GM12878 (cell line): ENCODE measurements around the gene ORAI1. TPM values are rescaled to one million over a fixed set of nuclear protein-coding genes. Genes with fewer than 3 reads are reported as not detected.

Experiments used
- BCL11A ChIP-seq: IDR thresholded peaks from 2 replicates; pipeline ENCODE4 v1.6.1; 2011; ENCODE audit warnings: low read depth, low read length
- BHLHE40 ChIP-seq, 2 experiments: fragments of 450-650 bp in 1 of 2; IDR thresholded peaks; 2 replicates each; pipeline ENCODE4 v1.6.1; 2011 to 2017; ENCODE audit warnings: low read depth in 2 of 2, borderline replicate concordance in 1 of 2, improper control_type of control experiment in 1 of 2, low read length in 1 of 2, mild to moderate bottlenecking in 1 of 2
- DPF2 ChIP-seq: fragments of 450-650 bp; IDR thresholded peaks from 2 replicates; pipeline ENCODE4 v1.6.1; 2017; ENCODE audit warnings: mild to moderate bottlenecking
- IRF4 ChIP-seq: IDR thresholded peaks from 2 replicates; pipeline ENCODE4 v1.6.1; 2011; ENCODE audit warnings: low read depth, low read length
- NFIC ChIP-seq: IDR thresholded peaks from 2 replicates; pipeline ENCODE4 v1.6.1; 2012; ENCODE audit warnings: low read depth, mild to moderate bottlenecking, inconsistent platforms, low read length, moderate library complexity
- NR2F1 ChIP-seq: fragments of 450-650 bp; conservative IDR thresholded peaks from 2 replicates; pipeline ENCODE4 v1.6.1; 2017; ENCODE audit warnings: mild to moderate bottlenecking
- POLR2AphosphoS5 ChIP-seq: IDR thresholded peaks from 2 replicates; pipeline ENCODE4 v1.6.1; 2011; ENCODE audit warnings: mild to moderate bottlenecking, low read length, inconsistent platforms
- SIN3A ChIP-seq: IDR thresholded peaks from 2 replicates; pipeline ENCODE4 v1.6.1; 2012; ENCODE audit warnings: low read depth, low read length, improper control_type of control experiment
- SMC3 ChIP-seq: IDR thresholded peaks from 2 replicates; pipeline ENCODE4 v1.6.1; 2011; ENCODE audit warnings: low read length, improper control_type of control experiment, borderline replicate concordance
- SP1 ChIP-seq: IDR thresholded peaks from one replicate; pipeline ENCODE4 v1.6.1; 2011; ENCODE audit warnings: low read depth, low read length
- SPI1 ChIP-seq: IDR thresholded peaks from 2 replicates; pipeline ENCODE4 v1.6.1; 2011; ENCODE audit warnings: low read depth, mild to moderate bottlenecking, low read length, moderate library complexity, borderline replicate concordance; ENCODE audit not compliant: insufficient read depth
- TCF12 ChIP-seq: IDR thresholded peaks from 2 replicates; pipeline ENCODE4 v1.6.1; 2011; ENCODE audit warnings: low read depth, mild to moderate bottlenecking, low read length
- ZBED1 ChIP-seq: IDR thresholded peaks from 2 replicates; pipeline ENCODE4 v1.6.1; 2016; ENCODE audit warnings: borderline replicate concordance
- ZNF384 ChIP-seq: IDR thresholded peaks from 2 replicates; pipeline ENCODE4 v1.6.1; 2012; ENCODE audit warnings: low read depth, mild to moderate bottlenecking, low read length, improper control_type of control experiment, borderline replicate concordance
- polyA plus RNA-seq, 11 experiments: library from polyadenylated mRNA; depleted of rRNA in 4 of 11; unstranded in 6 of 11; stranded (reverse) in 5 of 11; fragments of >200 nt; fragmentation: Nextera tagmentation in 4 of 11; fragmentation: Illumina TruSeq in 1 of 11; extraction: Ambion mirVana in 4 of 11; extraction: Trizol in 1 of 11; gene quantifications; 1 replicate in 1 of 11; 2 replicates in 10 of 11; pipeline versions ENCODE4 v1.2.1 to v1.2.3, GENCODE V29; 2011 to 2016; ENCODE audit warnings: inconsistent platforms in 2 of 11, missing spikeins in 2 of 11, low read depth in 1 of 11
- total RNA-seq, 4 experiments: library from RNA; depleted of rRNA in 3 of 4; stranded (reverse); fragments of >200 nt in 3 of 4; fragmentation: Illumina TruSeq in 1 of 4; extraction: Trizol in 1 of 4; gene quantifications; 2 replicates each; pipeline versions ENCODE4 v1.2.1 to v1.2.3, GENCODE V29; 2013 to 2021
- TF ChIP-seq, protein P1 (sequence below): fragments of 450-650 bp; formaldehyde crosslinking; IDR thresholded peaks from 2 replicates; pipeline ENCODE4 v1.5.0; 2022; ENCODE audit warnings: mild to moderate bottlenecking, missing genetic modification characterization
- TF ChIP-seq, protein P2 (sequence below): fragments of 450-650 bp; IDR thresholded peaks from 2 replicates; pipeline ENCODE4 v1.6.1; 2016; ENCODE audit warnings: mild to moderate bottlenecking
- TF ChIP-seq, protein P3 (sequence below): IDR thresholded peaks from 2 replicates; pipeline ENCODE4 v1.6.1; 2012; ENCODE audit warnings: low read depth, low read length, improper control_type of control experiment
- TF ChIP-seq, protein P4 (sequence below): IDR thresholded peaks from 2 replicates; pipeline ENCODE4 v1.6.1; 2011; ENCODE audit warnings: borderline replicate concordance, low read depth, mild to moderate bottlenecking, moderate library complexity, low read length; ENCODE audit not compliant: insufficient read depth, poor library complexity, severe bottlenecking
- TF ChIP-seq, protein P5 (sequence below): fragments of 450-650 bp; IDR thresholded peaks from 2 replicates; pipeline ENCODE4 v1.6.1; 2014; ENCODE audit warnings: mild to moderate bottlenecking
- TF ChIP-seq, protein P6 (sequence below): fragments of 450-650 bp; IDR thresholded peaks from 2 replicates; pipeline ENCODE4 v1.6.1; 2017; ENCODE audit warnings: mild to moderate bottlenecking, low read depth, inconsistent platforms; ENCODE audit not compliant: poor library complexity, severe bottlenecking

Gene ORAI1
- total and polyA plus RNA-seq, 10 of the 15 experiments (the other 5 are each of a cell fraction or from before 2014, with no cell fraction given), result 5.5 to 33.1 (median 11.8) TPM

DNA sequence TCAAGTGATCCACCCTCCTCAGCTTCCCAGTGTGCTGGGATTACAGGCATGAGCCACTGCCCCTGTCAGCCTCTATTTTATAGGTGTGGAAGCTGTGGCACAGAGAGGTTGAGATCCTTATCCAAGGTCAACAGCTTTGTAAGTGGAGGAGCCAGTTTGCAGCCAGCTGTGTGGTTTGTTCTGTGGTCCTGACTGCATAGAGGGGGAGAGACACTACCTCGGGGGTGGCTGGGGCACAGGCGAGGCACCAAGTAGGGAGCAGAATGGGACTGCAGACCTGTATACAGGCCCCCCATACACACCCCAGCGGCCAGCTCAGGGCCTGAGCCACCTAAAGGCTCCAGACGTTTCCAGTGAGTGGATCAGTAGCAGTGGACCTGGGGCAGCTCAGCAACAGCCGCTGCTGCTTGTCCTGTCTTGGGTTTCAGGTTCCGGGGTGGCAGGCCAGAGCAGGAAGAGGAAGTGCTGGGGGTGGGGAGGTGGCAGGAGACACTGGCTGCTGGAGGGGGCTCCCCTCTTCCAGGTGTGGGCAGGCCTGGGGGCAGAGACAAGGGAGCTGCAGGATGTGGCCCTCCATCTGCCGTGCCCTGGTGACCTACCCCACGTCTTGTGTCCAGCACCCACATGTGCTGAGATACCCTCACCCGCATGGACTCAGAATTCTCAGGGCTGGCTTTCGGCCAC lies 11.0 kb downstream of the ORAI1 start (continued):
- TF ChIP-seq, protein P1, sequence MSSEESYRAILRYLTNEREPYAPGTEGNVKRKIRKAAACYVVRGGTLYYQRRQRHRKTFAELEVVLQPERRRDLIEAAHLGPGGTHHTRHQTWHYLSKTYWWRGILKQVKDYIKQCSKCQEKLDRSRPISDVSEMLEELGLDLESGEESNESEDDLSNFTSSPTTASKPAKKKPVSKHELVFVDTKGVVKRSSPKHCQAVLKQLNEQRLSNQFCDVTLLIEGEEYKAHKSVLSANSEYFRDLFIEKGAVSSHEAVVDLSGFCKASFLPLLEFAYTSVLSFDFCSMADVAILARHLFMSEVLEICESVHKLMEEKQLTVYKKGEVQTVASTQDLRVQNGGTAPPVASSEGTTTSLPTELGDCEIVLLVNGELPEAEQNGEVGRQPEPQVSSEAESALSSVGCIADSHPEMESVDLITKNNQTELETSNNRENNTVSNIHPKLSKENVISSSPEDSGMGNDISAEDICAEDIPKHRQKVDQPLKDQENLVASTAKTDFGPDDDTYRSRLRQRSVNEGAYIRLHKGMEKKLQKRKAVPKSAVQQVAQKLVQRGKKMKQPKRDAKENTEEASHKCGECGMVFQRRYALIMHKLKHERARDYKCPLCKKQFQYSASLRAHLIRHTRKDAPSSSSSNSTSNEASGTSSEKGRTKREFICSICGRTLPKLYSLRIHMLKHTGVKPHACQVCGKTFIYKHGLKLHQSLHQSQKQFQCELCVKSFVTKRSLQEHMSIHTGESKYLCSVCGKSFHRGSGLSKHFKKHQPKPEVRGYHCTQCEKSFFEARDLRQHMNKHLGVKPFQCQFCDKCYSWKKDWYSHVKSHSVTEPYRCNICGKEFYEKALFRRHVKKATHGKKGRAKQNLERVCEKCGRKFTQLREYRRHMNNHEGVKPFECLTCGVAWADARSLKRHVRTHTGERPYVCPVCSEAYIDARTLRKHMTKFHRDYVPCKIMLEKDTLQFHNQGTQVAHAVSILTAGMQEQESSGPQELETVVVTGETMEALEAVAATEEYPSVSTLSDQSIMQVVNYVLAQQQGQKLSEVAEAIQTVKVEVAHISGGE, result no peak
- TF ChIP-seq, protein P2, sequence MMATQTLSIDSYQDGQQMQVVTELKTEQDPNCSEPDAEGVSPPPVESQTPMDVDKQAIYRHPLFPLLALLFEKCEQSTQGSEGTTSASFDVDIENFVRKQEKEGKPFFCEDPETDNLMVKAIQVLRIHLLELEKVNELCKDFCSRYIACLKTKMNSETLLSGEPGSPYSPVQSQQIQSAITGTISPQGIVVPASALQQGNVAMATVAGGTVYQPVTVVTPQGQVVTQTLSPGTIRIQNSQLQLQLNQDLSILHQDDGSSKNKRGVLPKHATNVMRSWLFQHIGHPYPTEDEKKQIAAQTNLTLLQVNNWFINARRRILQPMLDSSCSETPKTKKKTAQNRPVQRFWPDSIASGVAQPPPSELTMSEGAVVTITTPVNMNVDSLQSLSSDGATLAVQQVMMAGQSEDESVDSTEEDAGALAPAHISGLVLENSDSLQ, result no peak
- TF ChIP-seq SP1, result no peak
- TF ChIP-seq SPI1, result peak; percentile 89
- TF ChIP-seq, protein P3, sequence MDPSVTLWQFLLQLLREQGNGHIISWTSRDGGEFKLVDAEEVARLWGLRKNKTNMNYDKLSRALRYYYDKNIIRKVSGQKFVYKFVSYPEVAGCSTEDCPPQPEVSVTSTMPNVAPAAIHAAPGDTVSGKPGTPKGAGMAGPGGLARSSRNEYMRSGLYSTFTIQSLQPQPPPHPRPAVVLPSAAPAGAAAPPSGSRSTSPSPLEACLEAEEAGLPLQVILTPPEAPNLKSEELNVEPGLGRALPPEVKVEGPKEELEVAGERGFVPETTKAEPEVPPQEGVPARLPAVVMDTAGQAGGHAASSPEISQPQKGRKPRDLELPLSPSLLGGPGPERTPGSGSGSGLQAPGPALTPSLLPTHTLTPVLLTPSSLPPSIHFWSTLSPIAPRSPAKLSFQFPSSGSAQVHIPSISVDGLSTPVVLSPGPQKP, result 0 out of 2 replicates have a peak, but pooled peaks have one; percentile 30
- no peak for TF ChIP-seq POLR2AphosphoS5
- peak in 1 of 2 experiments; percentile 32; a peak in 1 of 4 replicates for TF ChIP-seq BHLHE40 (IDR thresholded peaks at IDR 0.05; ENCODE audit: borderline replicate concordance in 1 of 2, low read depth in 2 of 2, low read length in 1 of 2)
- no peak for TF ChIP-seq IRF4
- TF ChIP-seq TCF12, result no peak
- no peak for TF ChIP-seq SIN3A
- TF ChIP-seq, protein P4, sequence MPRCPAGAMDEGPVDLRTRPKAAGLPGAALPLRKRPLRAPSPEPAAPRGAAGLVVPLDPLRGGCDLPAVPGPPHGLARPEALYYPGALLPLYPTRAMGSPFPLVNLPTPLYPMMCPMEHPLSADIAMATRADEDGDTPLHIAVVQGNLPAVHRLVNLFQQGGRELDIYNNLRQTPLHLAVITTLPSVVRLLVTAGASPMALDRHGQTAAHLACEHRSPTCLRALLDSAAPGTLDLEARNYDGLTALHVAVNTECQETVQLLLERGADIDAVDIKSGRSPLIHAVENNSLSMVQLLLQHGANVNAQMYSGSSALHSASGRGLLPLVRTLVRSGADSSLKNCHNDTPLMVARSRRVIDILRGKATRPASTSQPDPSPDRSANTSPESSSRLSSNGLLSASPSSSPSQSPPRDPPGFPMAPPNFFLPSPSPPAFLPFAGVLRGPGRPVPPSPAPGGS, result no peak
- no peak for TF ChIP-seq NR2F1
- TF ChIP-seq SMC3, result no peak
- no peak for TF ChIP-seq ZNF384
- TF ChIP-seq BCL11A, result no peak
- TF ChIP-seq DPF2, result 0 out of 2 replicates have a peak, but pooled peaks have one; percentile 39
- no peak for TF ChIP-seq ZBED1
- TF ChIP-seq, protein P5, sequence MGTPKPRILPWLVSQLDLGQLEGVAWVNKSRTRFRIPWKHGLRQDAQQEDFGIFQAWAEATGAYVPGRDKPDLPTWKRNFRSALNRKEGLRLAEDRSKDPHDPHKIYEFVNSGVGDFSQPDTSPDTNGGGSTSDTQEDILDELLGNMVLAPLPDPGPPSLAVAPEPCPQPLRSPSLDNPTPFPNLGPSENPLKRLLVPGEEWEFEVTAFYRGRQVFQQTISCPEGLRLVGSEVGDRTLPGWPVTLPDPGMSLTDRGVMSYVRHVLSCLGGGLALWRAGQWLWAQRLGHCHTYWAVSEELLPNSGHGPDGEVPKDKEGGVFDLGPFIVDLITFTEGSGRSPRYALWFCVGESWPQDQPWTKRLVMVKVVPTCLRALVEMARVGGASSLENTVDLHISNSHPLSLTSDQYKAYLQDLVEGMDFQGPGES, result no peak
- no peak for TF ChIP-seq NFIC
- TF ChIP-seq, protein P6, sequence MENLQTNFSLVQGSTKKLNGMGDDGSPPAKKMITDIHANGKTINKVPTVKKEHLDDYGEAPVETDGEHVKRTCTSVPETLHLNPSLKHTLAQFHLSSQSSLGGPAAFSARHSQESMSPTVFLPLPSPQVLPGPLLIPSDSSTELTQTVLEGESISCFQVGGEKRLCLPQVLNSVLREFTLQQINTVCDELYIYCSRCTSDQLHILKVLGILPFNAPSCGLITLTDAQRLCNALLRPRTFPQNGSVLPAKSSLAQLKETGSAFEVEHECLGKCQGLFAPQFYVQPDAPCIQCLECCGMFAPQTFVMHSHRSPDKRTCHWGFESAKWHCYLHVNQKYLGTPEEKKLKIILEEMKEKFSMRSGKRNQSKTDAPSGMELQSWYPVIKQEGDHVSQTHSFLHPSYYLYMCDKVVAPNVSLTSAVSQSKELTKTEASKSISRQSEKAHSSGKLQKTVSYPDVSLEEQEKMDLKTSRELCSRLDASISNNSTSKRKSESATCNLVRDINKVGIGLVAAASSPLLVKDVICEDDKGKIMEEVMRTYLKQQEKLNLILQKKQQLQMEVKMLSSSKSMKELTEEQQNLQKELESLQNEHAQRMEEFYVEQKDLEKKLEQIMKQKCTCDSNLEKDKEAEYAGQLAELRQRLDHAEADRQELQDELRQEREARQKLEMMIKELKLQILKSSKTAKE, result no peak
